ENCODE results near the gene PATE2. TPM values are rescaled to one million over a fixed set of nuclear protein-coding genes. Genes with fewer than 3 reads are reported as not detected.

The PATE2 gene
- total and polyA plus RNA-seq, 2 donors (not counting 3 experiments of a cell fraction or from before 2014, with no cell fraction given), result 0.31 TPM; not detected in 1

- ChIA-PET POLR2A (no interaction called here), CTCF (no interaction called here)
- Histone ChIP-seq H3K9ac (replicated peaks; ENCODE audit: extremely low read depth, insufficient read depth, low read length) (no peak overlapping the region), H3K4me3 (replicated peaks in 1 of 3; ENCODE audit: insufficient read depth in 1 of 3, low read depth in 1 of 3, low read length in 3 of 3) (no peak overlapping the region), H3K27me3 (ENCODE audit: control insufficient read depth in 2 of 2, insufficient read depth in 2 of 2, low read length in 2 of 2) (no peaks in the 10 kb centered on the region), H3K4me1 (ENCODE audit: control insufficient read depth, extremely low read depth, insufficient read depth, low read length) (no peaks in the 10 kb centered on the region), H3K79me2 (ENCODE audit: control insufficient read depth, insufficient read depth, low read length) (no peaks in the 10 kb centered on the region), H2AFZ (ENCODE audit: low read depth, low read length) (no peak overlapping the region), H3K9me3 (replicated peaks; ENCODE audit: control insufficient read depth, insufficient read depth, low read length) (no peaks in the 10 kb centered on the region), H3K36me3 (ENCODE audit: control insufficient read depth in 2 of 2, extremely low read depth in 1 of 2, insufficient read depth in 2 of 2, low read length in 2 of 2) (no peaks in the 10 kb centered on the region), H3K4me2 (ENCODE audit: insufficient read depth, low read length) (no peak overlapping the region), H3K9me1 (replicated peaks; ENCODE audit: control insufficient read depth, extremely low read depth, insufficient read depth, low read length) (no peaks in the 10 kb centered on the region), H3K27ac (ENCODE audit: insufficient read depth, low read depth, low read length) (no peak overlapping the region), H4K20me1 (replicated peaks; ENCODE audit: control insufficient read depth, extremely low read depth, insufficient read depth, low read length) (no peaks in the 10 kb centered on the region)
- FAIRE-seq (no peak), DNase-seq (ENCODE audit: low read depth, low spot score) (no peak)
- dilution Hi-C loops (cut with MboI; ENCODE audit: extremely low pct_ligation_motif_present, low sequenced_read_pairs), result no loop called here
- BruUV-seq (replicated peaks), result no TSS peak
- TF ChIP-seq EZH2 (IDR thresholded peaks at IDR 0.05; ENCODE audit: borderline replicate concordance, low read depth, low read length, severe bottlenecking), result no peak
- no peak for TF ChIP-seq JUN (IDR thresholded peaks at IDR 0.05; ENCODE audit: borderline replicate concordance, insufficient read depth, insufficient read length, low read depth)
- TF ChIP-seq GATA2 (IDR thresholded peaks at IDR 0.05; ENCODE audit: insufficient read depth, insufficient read length, low read depth, low read length), result no peak
- TF ChIP-seq CTCF (IDR thresholded peaks at IDR 0.05; ENCODE audit: extremely low read depth in 1 of 2, insufficient read depth in 1 of 2, low read depth in 1 of 2, low read length in 2 of 2), result no peak
- TF ChIP-seq, protein P1, sequence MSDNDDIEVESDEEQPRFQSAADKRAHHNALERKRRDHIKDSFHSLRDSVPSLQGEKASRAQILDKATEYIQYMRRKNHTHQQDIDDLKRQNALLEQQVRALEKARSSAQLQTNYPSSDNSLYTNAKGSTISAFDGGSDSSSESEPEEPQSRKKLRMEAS (IDR thresholded peaks at IDR 0.05; ENCODE audit: insufficient read depth, insufficient read length), result no peak
- no peak for TF ChIP-seq POLR2A (IDR thresholded peaks at IDR 0.05; ENCODE audit: low read depth, low read length)
- no peak for TF ChIP-seq POLR2AphosphoS5 (IDR thresholded peaks at IDR 0.05; ENCODE audit: insufficient read depth, low read depth, low read length)
- TF ChIP-seq FOS (IDR thresholded peaks at IDR 0.05; ENCODE audit: borderline replicate concordance, insufficient read depth, low read length), result no peak
- no peak for TF ChIP-seq MYC (IDR thresholded peaks at IDR 0.05; ENCODE audit: low read depth, low read length)
- intact Hi-C loops (cut with micrococcal nuclease), result no loop called here
Observed at GRCh38 chr11:125802387-125802786, 23.8 kb upstream of the PATE2 start.
